AG10803 (cell line): Measurements from ENCODE around the gene CORO2A.

Source experiments
- DNase-seq: peaks from one replicate; pipeline ENCODE4 v3.0.0; 2010; ENCODE audit warnings: low read depth
- H3K4me3 ChIP-seq: 2 replicates; pipeline ENCODE4 v1.5.1; 2011; ENCODE audit warnings: mild to moderate bottlenecking, low read length, control low read depth
- TF ChIP-seq, protein P1 (sequence below): conservative IDR thresholded peaks from 2 replicates; pipeline ENCODE4 v1.5.1; 2011; ENCODE audit warnings: mild to moderate bottlenecking, low read length, control low read depth, inconsistent platforms

The CORO2A gene

DNA sequence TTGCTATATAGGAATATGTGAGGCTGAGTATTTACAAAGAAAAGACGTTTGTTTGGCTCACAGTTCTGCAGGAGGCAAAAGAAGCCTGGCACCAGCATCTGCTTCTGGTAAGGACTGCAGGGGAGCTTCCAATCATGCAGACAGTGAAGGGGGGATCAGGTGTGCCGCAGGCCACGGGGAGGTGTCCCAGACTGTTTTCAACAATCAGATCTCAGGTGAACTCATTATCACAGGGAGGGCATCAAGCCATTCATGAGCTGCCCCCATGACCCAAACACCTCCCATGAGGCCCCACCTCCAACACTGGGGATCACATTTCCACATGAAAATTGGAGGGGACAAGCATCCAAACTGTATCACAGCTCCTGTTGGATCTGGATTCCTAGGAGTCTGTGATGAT is 43.0 kb downstream of the CORO2A start:
- no peak for DNase-seq
- no peak overlapping the region for H3K4me3 ChIP-seq
- TF ChIP-seq, protein P1, sequence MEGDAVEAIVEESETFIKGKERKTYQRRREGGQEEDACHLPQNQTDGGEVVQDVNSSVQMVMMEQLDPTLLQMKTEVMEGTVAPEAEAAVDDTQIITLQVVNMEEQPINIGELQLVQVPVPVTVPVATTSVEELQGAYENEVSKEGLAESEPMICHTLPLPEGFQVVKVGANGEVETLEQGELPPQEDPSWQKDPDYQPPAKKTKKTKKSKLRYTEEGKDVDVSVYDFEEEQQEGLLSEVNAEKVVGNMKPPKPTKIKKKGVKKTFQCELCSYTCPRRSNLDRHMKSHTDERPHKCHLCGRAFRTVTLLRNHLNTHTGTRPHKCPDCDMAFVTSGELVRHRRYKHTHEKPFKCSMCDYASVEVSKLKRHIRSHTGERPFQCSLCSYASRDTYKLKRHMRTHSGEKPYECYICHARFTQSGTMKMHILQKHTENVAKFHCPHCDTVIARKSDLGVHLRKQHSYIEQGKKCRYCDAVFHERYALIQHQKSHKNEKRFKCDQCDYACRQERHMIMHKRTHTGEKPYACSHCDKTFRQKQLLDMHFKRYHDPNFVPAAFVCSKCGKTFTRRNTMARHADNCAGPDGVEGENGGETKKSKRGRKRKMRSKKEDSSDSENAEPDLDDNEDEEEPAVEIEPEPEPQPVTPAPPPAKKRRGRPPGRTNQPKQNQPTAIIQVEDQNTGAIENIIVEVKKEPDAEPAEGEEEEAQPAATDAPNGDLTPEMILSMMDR: no peak

DNA sequence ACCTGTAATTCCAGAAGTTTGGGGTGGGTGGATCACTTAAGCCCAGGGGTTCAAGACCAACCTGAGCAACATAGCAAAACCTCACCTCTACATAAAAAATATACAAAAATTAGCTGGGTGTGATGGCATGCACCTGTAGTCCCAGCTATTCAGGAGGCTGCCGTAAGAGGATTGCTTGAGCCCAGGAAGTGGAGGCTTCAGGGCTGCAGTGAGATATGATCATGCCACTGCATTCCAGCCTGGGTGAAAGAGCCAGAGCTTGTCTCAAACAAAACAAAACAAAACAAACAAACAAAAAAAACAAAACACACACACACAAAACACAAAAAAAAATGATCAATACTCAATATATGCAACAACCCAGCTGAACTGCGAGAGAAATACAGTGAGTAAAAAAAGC is 44.0 kb downstream of the CORO2A start:
- TF ChIP-seq, protein P1: no peak
- DNase-seq: no peak
- H3K4me3 ChIP-seq: no peak overlapping the region

DNA sequence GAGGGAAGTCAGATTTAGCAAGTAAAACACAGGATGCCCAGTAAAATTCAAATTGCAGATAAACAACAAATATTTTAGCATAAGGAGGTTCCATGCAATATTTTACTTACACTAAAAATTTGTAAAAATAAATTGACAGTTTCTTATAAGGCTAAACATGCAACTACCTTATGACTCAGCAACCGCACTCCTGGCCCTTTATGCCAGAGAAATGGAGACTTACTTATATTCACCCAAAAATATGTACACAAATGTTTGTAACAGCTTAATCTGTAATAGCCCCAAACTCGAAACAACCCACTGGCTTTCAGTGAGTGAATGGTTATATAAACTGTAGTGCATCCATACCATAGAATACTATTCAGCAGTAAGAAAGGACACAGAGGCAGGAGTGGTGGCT is 44.9 kb downstream of the CORO2A start:
- peak; percentile 31 for DNase-seq

DNA sequence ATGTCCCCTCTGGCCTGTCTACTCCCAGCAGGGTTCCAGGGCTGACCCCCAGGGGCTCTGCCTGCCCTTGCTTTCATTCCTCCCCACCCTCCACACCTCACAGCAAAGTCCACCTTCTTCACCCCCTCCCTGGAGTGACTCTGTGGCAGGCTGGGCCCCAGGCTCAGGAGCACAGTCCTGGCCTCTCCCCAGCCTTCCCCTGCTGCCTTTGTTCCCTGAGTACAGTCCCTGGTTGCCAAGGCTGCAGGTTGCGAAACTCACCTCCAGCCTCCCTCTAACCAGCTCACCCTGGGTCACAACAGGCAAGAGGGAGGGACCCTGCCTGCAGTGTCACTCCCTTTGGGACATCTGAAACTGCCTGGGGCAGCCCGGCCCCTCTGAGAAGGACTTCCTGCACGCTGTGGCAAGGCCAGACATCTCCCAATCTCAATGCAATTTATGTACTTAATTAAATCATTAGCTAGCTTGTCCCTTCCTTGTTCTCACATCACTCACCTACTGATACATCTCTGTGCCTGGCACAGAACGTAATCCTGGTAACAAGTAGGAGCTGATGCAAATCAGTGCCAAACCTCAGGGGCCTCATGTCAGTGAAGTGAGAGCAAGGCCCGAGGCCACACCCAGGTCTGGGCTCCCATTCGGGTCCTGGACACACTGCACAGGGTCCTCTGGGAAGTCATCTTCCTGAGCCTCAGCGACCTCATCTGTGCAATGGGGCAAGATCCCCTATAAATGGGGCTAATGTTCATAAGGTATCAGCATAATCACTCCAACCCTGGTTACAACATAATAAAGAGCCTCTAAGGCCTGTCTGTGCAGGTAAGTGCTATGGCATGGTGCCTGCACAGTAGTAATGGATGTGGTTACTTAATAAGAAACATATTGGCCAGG is 46.1 kb downstream of the CORO2A start:
- TF ChIP-seq, protein P1: no peak
- no peak overlapping the region for H3K4me3 ChIP-seq
- peak; percentile 51 for DNase-seq

More for the DNA sequence above, 44.9 kb downstream of the CORO2A start:
- TF ChIP-seq, protein P1: no peak
- no peak overlapping the region for H3K4me3 ChIP-seq

DNA sequence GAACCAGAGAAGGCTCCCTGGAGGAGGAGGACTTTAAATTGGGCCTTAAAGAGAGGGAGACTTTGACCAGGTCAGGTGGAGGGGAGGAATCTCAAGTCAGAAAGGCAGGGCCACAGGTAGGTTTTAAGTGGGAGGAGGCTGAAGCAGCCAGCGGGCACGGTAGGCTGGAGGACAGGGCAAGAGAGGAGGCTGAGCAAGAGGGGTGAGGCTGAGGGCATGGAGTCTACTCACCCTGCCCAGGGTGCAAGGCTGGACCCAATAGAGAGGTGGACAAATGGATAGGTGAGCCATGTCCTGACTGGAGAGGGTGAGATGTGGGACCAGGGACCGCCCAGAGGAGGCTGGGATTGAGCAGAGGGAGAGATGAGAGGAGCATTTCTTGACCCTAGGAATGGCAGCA is 47.8 kb downstream of the CORO2A start:
- H3K4me3 ChIP-seq: no peak overlapping the region
- DNase-seq: no peak
- TF ChIP-seq, protein P1: no peak

DNA sequence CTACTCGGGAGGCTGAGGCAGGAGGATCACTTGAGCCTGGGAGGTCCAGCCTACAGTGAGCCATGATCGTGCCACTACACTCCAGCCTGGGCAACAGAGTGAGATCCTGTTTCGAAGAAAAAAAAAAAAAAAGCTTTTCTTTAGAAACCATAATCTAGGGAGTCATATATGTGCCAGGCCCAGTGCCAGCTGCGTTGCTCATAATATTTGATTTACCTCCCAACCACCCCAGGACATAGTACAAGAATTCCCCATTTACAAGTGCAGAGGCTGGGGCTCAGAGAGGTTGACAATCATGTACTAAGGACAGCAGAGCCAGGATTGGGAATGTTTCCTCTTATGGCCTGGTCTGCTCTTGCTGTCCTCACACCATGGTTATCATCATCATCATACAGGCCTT is 48.4 kb downstream of the CORO2A start:
- TF ChIP-seq, protein P1: no peak
- no peak overlapping the region for H3K4me3 ChIP-seq
- no peak for DNase-seq

DNA sequence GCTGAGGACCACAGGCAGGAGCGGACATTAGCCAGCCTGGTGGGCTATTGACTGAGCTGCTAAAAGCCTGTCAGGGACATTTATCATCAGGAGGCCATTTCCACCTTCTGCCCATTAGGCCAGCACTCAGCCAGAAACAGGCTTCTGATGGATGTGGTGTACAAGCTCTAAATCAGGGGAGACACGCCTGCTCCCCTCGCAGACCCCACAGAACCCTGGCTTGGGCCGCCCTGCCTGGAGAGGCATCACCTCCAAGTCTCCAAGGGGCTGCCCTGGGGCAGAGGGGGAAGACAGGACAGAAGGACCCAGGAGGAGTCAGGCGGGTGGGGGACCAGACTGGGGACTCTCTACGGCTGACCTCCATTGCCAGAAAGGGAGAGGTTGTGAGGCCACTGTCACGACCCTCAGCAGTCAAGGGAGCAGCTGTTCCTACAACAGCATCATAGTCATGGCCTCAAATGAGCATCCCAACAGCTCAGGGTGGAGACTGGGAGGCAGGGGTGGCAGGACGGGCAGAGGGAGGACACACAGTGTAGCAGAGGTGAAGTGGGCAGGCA is 49.4 kb downstream of the CORO2A start:
- no peak for DNase-seq
- no peak overlapping the region for H3K4me3 ChIP-seq
- TF ChIP-seq, protein P1: no peak
